Activated gamma-delta T cell treated with Interleukin-2 at 50 U/mL for 16 hours (primary cell): Measurements from ENCODE around the gene CFAP161.

Experiments
- DNase-seq: peaks from one replicate; pipeline ENCODE4 v3.0.0-alpha.2; 2020

Gene CFAP161

GRCh38 chr15:81160312-81161159 is 26.5 kb downstream of the CFAP161 start:
- DNase-seq, result no peak

- no peak for DNase-seq
These were observed 27.1 kb downstream of the CFAP161 start for GRCh38 chr15:81161160-81161673.

DNA sequence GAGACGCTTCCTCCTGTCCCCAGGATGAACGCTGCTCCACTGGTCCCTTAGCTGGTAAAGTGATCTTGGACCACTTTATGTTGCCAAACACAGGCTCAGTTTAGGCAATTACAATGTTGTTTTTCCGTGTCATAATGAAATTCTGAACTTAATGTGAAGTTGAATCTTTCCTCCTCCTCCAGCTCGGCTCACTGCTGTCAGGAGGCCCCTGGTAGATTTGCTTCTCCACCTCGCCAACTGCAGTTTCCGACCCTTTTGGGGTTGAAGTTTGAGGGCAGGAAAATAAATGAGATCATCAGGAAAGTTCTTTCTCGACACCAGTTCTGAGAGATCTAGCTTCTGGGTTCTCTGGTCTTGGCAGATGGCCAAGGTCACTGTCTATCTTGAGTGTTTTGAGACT is 27.8 kb downstream of the CFAP161 start:
- DNase-seq, result no peak

GRCh38 chr15:81163961-81164800 is 30.1 kb downstream of the CFAP161 start:
- DNase-seq, result no peak

- no peak for DNase-seq
These were observed 31.5 kb downstream of the CFAP161 start for GRCh38 chr15:81165535-81165934.

DNA sequence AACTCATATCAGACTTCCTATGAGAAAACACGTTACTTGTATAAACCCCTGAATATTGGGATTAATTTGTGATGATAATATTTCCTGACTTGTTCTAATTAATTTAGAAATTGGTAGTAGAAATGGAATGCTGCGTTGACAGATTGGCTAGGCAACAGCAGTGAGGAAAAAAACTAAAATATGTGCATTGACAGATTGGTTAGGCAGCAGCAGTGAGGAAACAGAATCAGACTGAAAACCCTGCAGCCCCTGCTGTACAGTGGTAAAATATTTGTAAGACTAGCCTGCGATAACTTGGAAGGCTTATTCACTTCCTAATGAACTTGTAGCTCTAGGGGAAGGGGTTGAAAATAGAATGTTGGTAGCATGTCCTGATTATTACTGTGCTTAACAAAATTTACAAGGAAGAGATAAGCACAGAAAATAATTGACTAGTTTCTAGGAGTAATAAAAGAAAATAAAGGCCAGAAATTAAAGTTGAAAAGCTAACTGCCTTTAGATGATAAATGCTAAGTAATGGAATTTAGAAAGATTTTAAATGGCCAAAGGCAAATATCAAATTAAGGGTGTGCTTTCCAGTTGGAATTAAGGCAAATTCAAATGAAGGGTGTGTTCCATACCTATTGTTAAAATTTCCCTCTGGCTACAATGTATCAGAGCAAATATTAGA is 32.7 kb downstream of the CFAP161 start:
- no peak for DNase-seq

GRCh38 chr15:81168131-81168526 is 34.1 kb downstream of the CFAP161 start:
- DNase-seq, result no peak

- DNase-seq, result no peak
These were observed 34.6 kb downstream of the CFAP161 start for GRCh38 chr15:81168644-81169043.

GRCh38 chr15:81170511-81170910 is 36.4 kb downstream of the CFAP161 start:
- DNase-seq, result no peak

DNA sequence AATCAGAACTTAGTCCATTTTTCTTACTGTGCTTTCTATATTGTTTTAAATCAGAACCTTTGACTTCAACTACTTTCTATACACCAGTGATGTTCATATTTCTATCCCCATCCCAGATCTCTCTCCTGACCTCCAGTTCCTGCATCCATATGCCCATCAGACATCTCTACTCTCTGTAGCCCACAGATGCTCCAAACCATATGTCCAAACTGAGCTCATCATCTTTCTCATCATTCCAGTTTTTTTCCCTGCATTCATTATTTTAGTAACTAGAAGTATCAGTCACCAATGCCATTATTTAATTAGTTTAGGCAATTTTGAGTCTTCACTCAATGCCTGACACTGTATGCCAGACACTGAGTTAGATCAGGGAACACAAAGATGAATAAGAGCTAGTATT is 37.2 kb downstream of the CFAP161 start:
- no peak for DNase-seq

GRCh38 chr15:81174125-81174791 is 40.2 kb downstream of the CFAP161 start:
- DNase-seq, result no peak

DNA sequence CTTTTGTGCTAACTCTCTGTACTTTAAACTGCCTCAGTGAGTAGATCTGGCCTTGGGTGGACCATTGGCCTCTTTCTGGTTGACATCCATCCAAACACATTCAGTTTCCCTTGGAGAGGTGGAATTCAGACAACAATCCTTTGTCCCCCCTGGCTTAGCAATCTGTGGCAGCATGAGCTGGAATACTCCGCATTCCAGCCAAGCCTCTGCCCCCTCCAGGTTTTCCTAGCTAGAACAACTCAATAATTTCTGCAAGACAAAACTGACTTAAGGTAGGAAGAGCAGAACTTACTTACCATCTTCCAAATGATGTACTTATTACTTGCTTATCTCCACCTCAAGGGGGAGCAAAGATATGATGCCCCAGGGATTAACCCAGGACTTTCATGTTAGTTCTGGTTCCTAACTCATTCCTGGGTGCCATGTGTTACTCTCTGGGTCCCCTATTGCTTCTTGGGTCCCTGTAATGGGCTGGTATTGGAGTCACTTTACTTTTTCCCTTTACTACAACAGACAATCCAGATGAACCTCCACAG is 40.8 kb downstream of the CFAP161 start:
- no peak for DNase-seq

GRCh38 chr15:81175496-81175895 is 41.4 kb downstream of the CFAP161 start:
- DNase-seq, result no peak

DNA sequence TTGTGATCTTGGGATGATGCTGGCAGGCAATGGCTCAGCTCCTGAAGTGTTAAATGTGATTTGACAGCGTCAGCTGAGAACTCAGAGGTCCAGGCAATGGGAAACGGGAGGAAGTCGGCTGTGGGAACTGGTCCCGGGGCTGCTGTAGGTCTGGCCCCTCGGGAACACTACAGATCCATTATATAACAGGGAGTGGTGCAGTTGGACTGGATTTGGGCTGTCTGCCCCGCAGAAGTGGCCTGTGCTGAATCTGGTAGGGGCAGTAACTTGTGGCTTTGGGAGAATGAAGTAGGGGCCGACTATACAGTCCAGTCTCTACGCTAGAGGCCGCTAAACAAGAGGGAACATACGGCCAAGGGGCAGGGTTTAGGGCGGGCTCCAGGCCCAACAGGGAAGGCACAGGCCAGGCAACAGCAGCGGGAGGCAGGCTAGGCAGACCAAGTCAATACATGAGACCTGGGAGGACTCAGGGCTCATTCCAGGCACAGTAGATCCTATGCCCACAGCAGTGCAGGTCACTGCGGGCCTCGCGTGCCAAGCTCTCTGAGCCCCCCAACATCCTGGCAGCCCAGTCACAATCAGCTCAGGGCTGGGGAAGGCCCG is 42.3 kb downstream of the CFAP161 start:
- DNase-seq, result no peak

DNA sequence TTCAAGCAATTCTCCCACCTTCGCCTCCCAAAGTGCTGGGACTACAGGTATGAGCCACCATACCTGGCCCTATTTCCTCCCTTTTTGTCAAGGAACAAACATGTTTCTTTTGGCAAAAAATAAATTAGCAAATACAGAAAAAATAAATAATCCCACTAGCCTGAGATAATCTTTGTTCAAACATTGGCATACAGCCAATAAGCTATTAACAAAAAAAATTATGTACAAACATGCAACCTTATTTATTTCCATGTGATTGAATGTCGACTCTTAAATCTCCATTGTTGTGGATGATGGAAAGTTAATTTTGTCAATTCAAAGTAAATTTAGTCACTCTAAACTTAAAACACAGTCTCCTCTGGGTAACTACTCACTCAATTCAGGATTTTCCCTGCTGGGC is 44.3 kb downstream of the CFAP161 start:
- no peak for DNase-seq

DNA sequence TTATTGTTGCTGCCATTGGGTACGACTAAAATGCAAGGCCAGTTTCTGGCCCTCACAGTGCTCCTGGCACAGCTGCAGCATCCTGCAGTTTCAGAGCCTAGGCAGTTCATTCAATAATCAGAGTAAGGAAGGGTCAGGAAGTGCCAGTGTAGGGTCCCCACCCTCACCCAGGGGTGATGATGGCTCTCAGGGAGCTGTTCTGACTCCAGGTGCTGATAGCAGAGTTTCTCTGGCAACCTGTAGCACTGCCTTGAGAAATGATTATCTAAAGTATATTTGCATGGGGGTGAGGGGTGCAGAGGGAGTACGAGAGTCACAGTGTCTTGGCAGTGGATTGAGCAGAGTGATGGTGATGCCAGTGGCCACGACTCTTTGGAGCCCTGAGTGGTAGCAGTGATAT is 47.1 kb downstream of the CFAP161 start:
- DNase-seq, result no peak

GRCh38 chr15:81182031-81182755 is 48.1 kb downstream of the CFAP161 start:
- no peak for DNase-seq

DNA sequence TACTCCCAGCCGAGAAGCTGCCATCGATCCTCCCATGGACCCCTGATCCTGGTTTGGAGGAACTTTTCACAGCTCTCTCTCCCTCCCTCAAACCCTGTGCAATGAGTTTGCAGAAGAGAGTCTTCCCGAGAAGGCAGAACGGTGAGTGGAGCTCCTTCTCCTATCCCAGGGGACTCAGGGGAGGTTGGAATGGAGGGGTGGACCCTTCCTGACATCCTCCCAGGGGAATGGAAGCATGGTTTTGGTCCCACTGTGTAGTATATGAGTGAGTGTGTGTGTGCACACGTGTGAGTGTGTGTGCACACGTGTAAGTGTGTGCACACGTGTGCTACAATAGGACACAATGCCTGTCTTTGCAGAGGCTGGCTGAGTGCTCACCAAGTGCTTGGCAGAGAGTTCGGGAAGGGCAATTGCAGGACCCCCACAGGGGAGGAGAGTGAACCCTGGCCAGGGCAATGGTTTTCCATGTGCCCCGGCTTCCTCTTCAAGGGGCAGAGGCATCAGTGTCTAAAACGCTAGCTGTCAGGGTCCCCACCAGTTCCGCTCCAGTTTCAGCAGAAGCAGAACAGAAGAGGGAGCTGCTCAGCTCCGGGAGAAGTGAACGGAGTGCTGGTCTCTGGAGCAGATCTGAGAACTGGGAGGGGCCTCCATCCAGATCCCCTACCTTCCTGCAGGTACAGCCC is 48.8 kb downstream of the CFAP161 start:
- DNase-seq, result no peak

DNA sequence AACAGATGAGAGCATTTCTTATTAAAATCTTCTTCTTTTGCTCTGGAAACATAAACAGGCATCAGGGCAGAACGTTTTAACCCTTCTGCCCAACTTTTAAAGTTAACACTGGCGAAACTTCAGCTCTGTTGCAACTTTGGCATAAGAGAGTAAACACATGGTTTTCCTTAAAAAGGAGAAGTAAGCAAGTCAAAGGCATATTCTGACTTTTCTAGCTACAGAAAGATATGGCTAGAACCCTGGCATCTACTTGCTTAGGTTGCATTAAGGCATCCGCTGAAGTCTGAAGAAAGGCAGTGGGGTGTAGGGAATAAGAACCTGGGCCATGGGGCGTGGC is 49.3 kb downstream of the CFAP161 start:
- DNase-seq, result no peak

- no peak for DNase-seq
These were observed 50.1 kb downstream of the CFAP161 start for GRCh38 chr15:81184188-81184587.
